ENCODE data around the gene KCTD8.
"Not testable (repeated sequence)": the region's sequence is repeated elsewhere in the genome, so short reads cannot be mapped to it uniquely, and the experiment has no call there.

DNA sequence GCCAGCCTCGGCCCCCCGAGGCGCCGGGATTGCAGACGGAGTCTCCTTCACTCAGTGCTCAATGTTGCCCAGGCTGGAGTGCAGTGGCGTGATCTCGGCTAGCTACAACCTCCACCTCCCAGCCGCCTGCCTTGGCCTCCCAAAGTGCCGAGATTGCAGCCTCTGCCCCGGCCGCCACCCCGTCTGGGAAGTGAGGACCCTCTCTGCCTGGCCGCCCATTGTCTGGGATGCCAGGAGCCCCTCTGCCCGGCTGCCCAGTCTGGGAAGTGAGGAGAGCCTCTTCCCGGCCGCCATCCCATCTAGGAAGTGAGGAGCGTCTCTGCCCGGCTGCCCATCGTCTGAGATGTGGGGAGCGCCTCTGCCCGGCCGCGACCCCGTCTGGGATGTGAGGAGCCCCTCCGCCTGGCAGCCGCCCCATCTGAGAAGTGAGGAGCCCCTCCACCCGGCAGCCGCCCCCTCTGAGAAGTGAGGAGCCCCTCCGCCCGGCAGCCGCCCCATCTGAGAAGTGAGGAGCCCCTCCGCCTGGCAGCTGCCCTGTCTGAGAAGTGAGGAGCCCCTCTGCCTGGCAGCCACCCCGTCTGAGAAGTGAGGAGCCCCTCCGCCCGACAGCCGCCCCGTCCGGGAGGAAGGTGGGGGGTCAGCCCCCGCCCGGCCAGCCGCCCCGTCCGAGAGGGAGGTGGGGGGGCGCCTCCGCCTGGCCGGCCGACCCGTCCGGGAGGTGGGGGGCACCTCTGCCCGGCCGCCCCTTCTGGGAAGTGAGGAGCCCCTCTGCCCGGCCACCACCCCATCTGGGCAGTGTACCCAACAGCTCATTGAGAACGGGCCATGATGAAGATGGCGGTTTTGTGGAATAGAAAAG, 266.9 kb downstream of the KCTD8 start:
- TF ChIP-seq, protein P1, sequence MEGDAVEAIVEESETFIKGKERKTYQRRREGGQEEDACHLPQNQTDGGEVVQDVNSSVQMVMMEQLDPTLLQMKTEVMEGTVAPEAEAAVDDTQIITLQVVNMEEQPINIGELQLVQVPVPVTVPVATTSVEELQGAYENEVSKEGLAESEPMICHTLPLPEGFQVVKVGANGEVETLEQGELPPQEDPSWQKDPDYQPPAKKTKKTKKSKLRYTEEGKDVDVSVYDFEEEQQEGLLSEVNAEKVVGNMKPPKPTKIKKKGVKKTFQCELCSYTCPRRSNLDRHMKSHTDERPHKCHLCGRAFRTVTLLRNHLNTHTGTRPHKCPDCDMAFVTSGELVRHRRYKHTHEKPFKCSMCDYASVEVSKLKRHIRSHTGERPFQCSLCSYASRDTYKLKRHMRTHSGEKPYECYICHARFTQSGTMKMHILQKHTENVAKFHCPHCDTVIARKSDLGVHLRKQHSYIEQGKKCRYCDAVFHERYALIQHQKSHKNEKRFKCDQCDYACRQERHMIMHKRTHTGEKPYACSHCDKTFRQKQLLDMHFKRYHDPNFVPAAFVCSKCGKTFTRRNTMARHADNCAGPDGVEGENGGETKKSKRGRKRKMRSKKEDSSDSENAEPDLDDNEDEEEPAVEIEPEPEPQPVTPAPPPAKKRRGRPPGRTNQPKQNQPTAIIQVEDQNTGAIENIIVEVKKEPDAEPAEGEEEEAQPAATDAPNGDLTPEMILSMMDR (IDR thresholded peaks at IDR 0.05) = not testable (repeated sequence)
- not testable (repeated sequence) for TF ChIP-seq EZH2 (IDR thresholded peaks at IDR 0.05; ENCODE audit: borderline replicate concordance, insufficient read depth, low read depth, low read length, poor library complexity, severe bottlenecking)

Measured in B cell (primary cell).